ENCODE results near the gene VPS41.

Gene VPS41

GRCh38 chr7:38938001-38938485, 29.1 kb upstream of the VPS41 start:
- Histone ChIP-seq H3K27ac (ENCODE audit: insufficient read depth, low read depth, low read length, poor library complexity, severe bottlenecking) (no peak overlapping the region), H3K4me3 (ENCODE audit: insufficient read depth, low read depth, low read length) (no peak overlapping the region), H3K36me3 (ENCODE audit: control insufficient read depth, insufficient read depth, low read length) (no peaks in the 10 kb centered on the region), H3K27me3 (ENCODE audit: control insufficient read depth, insufficient read depth, low read length, poor library complexity, severe bottlenecking) (no peaks in the 10 kb centered on the region), H3K9me3 (ENCODE audit: control insufficient read depth, low read length) (no peaks in the 10 kb centered on the region), H3K4me1 (ENCODE audit: control insufficient read depth, insufficient read depth, low read length) (peaks cover 11% of the 10 kb centered on the region)
- 95 to 100% methylated on average over 1 of the region's 1 CpG for WGBS, 2 experiments

DNA sequence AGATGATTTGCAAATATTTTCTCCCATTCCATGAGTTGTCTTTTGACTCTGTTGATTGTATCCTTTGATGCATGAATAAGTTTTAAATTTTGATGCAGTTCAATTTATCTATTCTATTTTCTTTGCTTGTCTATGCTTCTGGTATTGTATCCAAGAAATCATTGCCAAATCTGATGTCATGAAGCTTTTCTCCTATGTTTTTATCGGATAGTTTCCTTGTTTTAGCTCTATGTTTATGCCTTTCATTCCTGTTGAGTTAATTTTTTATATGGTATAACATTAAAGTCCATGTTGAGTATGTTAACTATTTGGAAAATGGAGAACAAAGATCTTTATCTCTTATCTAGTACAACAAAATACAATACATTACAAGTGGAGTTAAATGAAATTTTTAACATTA, 27.6 kb upstream of the VPS41 start:
- no peaks in the 10 kb centered on the region for H3K9me3 ChIP-seq (ENCODE audit: control insufficient read depth, low read length)
- H3K36me3 ChIP-seq (ENCODE audit: control insufficient read depth, insufficient read depth, low read length), result no peaks in the 10 kb centered on the region
- 100% methylated on average over 1 of the region's 1 CpG; no CpG with 5 or more reads in 1 of the 2 experiments for WGBS, 2 experiments
- H3K4me1 ChIP-seq (ENCODE audit: control insufficient read depth, insufficient read depth, low read length), result peaks cover 15% of the 10 kb centered on the region
- no peak overlapping the region for H3K4me3 ChIP-seq (ENCODE audit: insufficient read depth, low read depth, low read length)
- no peaks in the 10 kb centered on the region for H3K27me3 ChIP-seq (ENCODE audit: control insufficient read depth, insufficient read depth, low read length, poor library complexity, severe bottlenecking)
- H3K27ac ChIP-seq (ENCODE audit: insufficient read depth, low read depth, low read length, poor library complexity, severe bottlenecking), result no peak overlapping the region

GRCh38 chr7:38934536-38934935, 25.5 kb upstream of the VPS41 start:
- H3K9me3 ChIP-seq (ENCODE audit: control insufficient read depth, low read length), result no peaks in the 10 kb centered on the region
- no peaks in the 10 kb centered on the region for H3K36me3 ChIP-seq (ENCODE audit: control insufficient read depth, insufficient read depth, low read length)
- H3K4me1 ChIP-seq (ENCODE audit: control insufficient read depth, insufficient read depth, low read length), result peaks cover 15% of the 10 kb centered on the region
- no peak overlapping the region for H3K27ac ChIP-seq (ENCODE audit: insufficient read depth, low read depth, low read length, poor library complexity, severe bottlenecking)
- WGBS, 2 experiments, result 71 to 86% methylated on average over 6 to 10 of the region's 10 CpGs
- H3K4me3 ChIP-seq (ENCODE audit: insufficient read depth, low read depth, low read length), result no peak overlapping the region
- no peaks in the 10 kb centered on the region for H3K27me3 ChIP-seq (ENCODE audit: control insufficient read depth, insufficient read depth, low read length, poor library complexity, severe bottlenecking)

GRCh38 chr7:38934051-38934450, 25.1 kb upstream of the VPS41 start:
- H3K27me3 ChIP-seq (ENCODE audit: control insufficient read depth, insufficient read depth, low read length, poor library complexity, severe bottlenecking), result no peaks in the 10 kb centered on the region
- H3K9me3 ChIP-seq (ENCODE audit: control insufficient read depth, low read length), result no peaks in the 10 kb centered on the region
- 84 to 92% methylated on average over 3 of the region's 3 CpGs for WGBS, 2 experiments
- H3K36me3 ChIP-seq (ENCODE audit: control insufficient read depth, insufficient read depth, low read length), result no peaks in the 10 kb centered on the region
- H3K27ac ChIP-seq (ENCODE audit: insufficient read depth, low read depth, low read length, poor library complexity, severe bottlenecking), result no peak overlapping the region
- H3K4me1 ChIP-seq (ENCODE audit: control insufficient read depth, insufficient read depth, low read length), result peaks cover 15% of the 10 kb centered on the region
- no peak overlapping the region for H3K4me3 ChIP-seq (ENCODE audit: insufficient read depth, low read depth, low read length)

- WGBS, 2 experiments, result 34 to 45% methylated on average over 5 to 6 of the region's 6 CpGs
- Histone ChIP-seq H3K27me3 (ENCODE audit: control insufficient read depth, insufficient read depth, low read length, poor library complexity, severe bottlenecking) (no peaks in the 10 kb centered on the region), H3K27ac (ENCODE audit: insufficient read depth, low read depth, low read length, poor library complexity, severe bottlenecking) (no peak overlapping the region), H3K36me3 (ENCODE audit: control insufficient read depth, insufficient read depth, low read length) (no peaks in the 10 kb centered on the region), H3K4me3 (ENCODE audit: insufficient read depth, low read depth, low read length) (no peak overlapping the region), H3K9me3 (ENCODE audit: control insufficient read depth, low read length) (no peaks in the 10 kb centered on the region), H3K4me1 (ENCODE audit: control insufficient read depth, insufficient read depth, low read length) (peaks cover 11% of the 10 kb centered on the region)
Measured at GRCh38 chr7:38932509-38933168, 23.6 kb upstream of the VPS41 start.

DNA sequence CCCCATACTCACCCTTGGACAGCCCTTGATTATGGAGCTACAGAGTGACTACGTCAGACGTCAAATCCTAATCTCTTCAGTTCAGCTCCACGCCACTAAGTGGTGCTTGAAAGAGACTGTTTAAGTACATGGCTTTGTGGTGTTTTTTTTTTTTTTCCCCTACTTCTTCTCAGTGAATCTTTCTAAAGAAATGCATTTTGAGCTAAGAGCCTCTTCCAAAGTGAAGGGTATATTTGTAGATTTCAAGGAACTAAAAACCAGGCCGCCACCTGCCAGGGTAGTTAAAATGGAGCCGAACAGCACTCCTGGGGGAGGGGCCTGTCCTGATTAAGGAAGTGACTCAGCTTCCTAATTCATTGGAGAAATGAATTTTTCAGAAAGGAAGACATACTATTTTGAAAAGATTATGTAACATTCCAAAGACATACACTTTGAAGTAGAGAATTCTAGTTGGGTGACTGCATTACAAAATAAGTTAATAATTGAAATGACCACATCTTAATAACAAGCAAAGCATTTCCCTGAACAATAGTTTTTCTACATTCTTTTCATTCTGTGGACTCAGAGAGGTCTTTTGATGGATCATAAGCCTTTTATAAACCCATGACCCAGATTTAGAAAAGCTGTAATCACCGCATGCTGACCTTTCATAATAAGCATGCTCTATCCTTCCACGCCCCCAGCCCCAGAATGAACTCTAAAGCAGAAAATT, 20.6 kb upstream of the VPS41 start:
- 87 to 95% methylated on average over 6 to 7 of the region's 7 CpGs for WGBS, 2 experiments
- peaks cover 9% of the 10 kb centered on the region for H3K4me1 ChIP-seq (ENCODE audit: control insufficient read depth, insufficient read depth, low read length)
- H3K9me3 ChIP-seq (ENCODE audit: control insufficient read depth, low read length), result no peaks in the 10 kb centered on the region
- no peak overlapping the region for H3K27ac ChIP-seq (ENCODE audit: insufficient read depth, low read depth, low read length, poor library complexity, severe bottlenecking)
- H3K27me3 ChIP-seq (ENCODE audit: control insufficient read depth, insufficient read depth, low read length, poor library complexity, severe bottlenecking), result no peaks in the 10 kb centered on the region
- H3K36me3 ChIP-seq (ENCODE audit: control insufficient read depth, insufficient read depth, low read length), result no peaks in the 10 kb centered on the region
- H3K4me3 ChIP-seq (ENCODE audit: insufficient read depth, low read depth, low read length), result no peak overlapping the region

DNA sequence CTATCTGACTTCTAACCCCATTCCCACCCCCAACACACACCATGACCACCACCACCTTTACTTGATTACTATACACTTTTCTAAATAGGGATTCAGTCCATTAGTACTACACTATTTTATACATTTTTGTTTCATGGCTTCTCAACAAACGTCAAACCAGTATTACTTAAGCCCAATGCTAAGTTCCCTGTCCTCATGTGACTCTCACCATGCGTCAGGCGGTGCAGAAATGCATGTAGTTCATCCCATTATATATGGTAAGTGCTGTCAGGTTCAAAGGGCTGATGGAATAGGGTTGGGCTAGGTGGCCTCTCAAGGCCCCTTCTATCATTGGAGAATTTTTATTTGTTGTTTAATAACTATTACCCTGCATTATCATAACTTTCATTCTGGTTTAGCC, 19.5 kb upstream of the VPS41 start:
- no peak overlapping the region for H3K4me3 ChIP-seq (ENCODE audit: insufficient read depth, low read depth, low read length)
- no peaks in the 10 kb centered on the region for H3K36me3 ChIP-seq (ENCODE audit: control insufficient read depth, insufficient read depth, low read length)
- no peak overlapping the region for H3K27ac ChIP-seq (ENCODE audit: insufficient read depth, low read depth, low read length, poor library complexity, severe bottlenecking)
- no peaks in the 10 kb centered on the region for H3K9me3 ChIP-seq (ENCODE audit: control insufficient read depth, low read length)
- WGBS, 2 experiments, result 96 to 98% methylated on average over 3 of the region's 3 CpGs
- peaks cover 4% of the 10 kb centered on the region for H3K4me1 ChIP-seq (ENCODE audit: control insufficient read depth, insufficient read depth, low read length)
- no peaks in the 10 kb centered on the region for H3K27me3 ChIP-seq (ENCODE audit: control insufficient read depth, insufficient read depth, low read length, poor library complexity, severe bottlenecking)

DNA sequence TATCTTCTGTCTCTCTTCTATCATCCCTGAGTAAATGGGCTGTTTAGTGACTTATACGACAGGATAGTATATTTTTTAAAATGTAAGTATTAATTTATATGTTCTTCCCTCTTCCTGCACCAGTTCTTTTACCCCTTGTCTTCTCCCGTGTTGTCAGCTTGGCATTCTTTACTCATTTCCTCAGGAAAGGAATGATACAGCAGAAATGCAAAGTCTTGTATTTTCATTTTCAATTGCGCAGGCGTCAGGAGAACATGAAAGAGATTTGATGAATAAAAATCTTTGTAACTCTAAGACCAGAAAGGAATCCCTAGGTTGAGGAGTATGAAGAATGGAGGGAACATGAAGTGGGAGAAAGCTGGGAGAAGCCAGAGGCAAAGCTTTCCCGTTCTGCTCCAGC, 18.8 kb upstream of the VPS41 start:
- H3K4me3 ChIP-seq (ENCODE audit: insufficient read depth, low read depth, low read length), result no peak overlapping the region
- no peak overlapping the region for H3K27ac ChIP-seq (ENCODE audit: insufficient read depth, low read depth, low read length, poor library complexity, severe bottlenecking)
- 85% methylated on average over 4 of the region's 5 CpGs for WGBS, 2 experiments
- H3K27me3 ChIP-seq (ENCODE audit: control insufficient read depth, insufficient read depth, low read length, poor library complexity, severe bottlenecking), result no peaks in the 10 kb centered on the region
- peaks cover 2% of the 10 kb centered on the region for H3K4me1 ChIP-seq (ENCODE audit: control insufficient read depth, insufficient read depth, low read length)
- H3K36me3 ChIP-seq (ENCODE audit: control insufficient read depth, insufficient read depth, low read length), result no peaks in the 10 kb centered on the region
- no peaks in the 10 kb centered on the region for H3K9me3 ChIP-seq (ENCODE audit: control insufficient read depth, low read length)

DNA sequence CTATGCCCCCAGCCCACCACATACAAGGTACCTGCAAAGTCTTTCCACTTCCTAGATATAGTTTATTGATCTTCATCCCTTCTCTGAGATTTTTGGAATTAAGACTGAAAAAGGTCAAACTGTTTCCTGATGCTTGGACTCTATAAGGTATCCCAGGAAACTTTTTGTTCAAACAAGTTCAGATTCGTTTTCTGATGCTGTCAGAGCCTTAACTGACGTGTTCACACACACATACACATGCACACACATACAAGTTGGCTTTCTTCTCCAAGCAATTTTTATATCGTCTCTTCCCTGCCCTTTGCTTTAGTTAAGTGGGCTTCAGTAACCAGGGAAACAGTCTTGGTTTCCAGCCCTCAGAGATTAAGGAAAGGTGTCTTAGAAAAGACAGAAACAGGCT, 11.7 kb upstream of the VPS41 start:
- H3K36me3 ChIP-seq (ENCODE audit: control insufficient read depth, insufficient read depth, low read length), result no peaks in the 10 kb centered on the region
- H3K27me3 ChIP-seq (ENCODE audit: control insufficient read depth, insufficient read depth, low read length, poor library complexity, severe bottlenecking), result no peaks in the 10 kb centered on the region
- H3K4me1 ChIP-seq (ENCODE audit: control insufficient read depth, insufficient read depth, low read length), result no peaks in the 10 kb centered on the region
- H3K9me3 ChIP-seq (ENCODE audit: control insufficient read depth, low read length), result no peaks in the 10 kb centered on the region
- 92 to 96% methylated on average over 3 of the region's 3 CpGs for WGBS, 2 experiments
- no peak overlapping the region for H3K27ac ChIP-seq (ENCODE audit: insufficient read depth, low read depth, low read length, poor library complexity, severe bottlenecking)
- no peak overlapping the region for H3K4me3 ChIP-seq (ENCODE audit: insufficient read depth, low read depth, low read length)

GRCh38 chr7:38916396-38916795, 7.4 kb upstream of the VPS41 start:
- Histone ChIP-seq H3K36me3 (ENCODE audit: control insufficient read depth, insufficient read depth, low read length) (no peaks in the 10 kb centered on the region), H3K4me1 (ENCODE audit: control insufficient read depth, insufficient read depth, low read length) (no peaks in the 10 kb centered on the region), H3K27ac (ENCODE audit: insufficient read depth, low read depth, low read length, poor library complexity, severe bottlenecking) (no peak overlapping the region), H3K9me3 (ENCODE audit: control insufficient read depth, low read length) (no peaks in the 10 kb centered on the region), H3K4me3 (ENCODE audit: insufficient read depth, low read depth, low read length) (no peak overlapping the region), H3K27me3 (ENCODE audit: control insufficient read depth, insufficient read depth, low read length, poor library complexity, severe bottlenecking) (no peaks in the 10 kb centered on the region)
- WGBS, 2 experiments, result 87 to 92% methylated on average over 1 of the region's 1 CpG

Measured in ectodermal cell (in vitro differentiated cells).